Measurements from ENCODE around the gene C6orf163. TPM values are rescaled to one million over a fixed set of nuclear protein-coding genes. Genes with fewer than 3 reads are reported as not detected.
A peak's percentile ranks its signal among the peaks of the same experiment; 100 is the strongest.

C6orf163 gene
- total and polyA plus RNA-seq, 10 of the 15 experiments (the other 5 are each of a cell fraction or from before 2014, with no cell fraction given) = 0.56 to 3.7 (median 1.2) TPM

DNA sequence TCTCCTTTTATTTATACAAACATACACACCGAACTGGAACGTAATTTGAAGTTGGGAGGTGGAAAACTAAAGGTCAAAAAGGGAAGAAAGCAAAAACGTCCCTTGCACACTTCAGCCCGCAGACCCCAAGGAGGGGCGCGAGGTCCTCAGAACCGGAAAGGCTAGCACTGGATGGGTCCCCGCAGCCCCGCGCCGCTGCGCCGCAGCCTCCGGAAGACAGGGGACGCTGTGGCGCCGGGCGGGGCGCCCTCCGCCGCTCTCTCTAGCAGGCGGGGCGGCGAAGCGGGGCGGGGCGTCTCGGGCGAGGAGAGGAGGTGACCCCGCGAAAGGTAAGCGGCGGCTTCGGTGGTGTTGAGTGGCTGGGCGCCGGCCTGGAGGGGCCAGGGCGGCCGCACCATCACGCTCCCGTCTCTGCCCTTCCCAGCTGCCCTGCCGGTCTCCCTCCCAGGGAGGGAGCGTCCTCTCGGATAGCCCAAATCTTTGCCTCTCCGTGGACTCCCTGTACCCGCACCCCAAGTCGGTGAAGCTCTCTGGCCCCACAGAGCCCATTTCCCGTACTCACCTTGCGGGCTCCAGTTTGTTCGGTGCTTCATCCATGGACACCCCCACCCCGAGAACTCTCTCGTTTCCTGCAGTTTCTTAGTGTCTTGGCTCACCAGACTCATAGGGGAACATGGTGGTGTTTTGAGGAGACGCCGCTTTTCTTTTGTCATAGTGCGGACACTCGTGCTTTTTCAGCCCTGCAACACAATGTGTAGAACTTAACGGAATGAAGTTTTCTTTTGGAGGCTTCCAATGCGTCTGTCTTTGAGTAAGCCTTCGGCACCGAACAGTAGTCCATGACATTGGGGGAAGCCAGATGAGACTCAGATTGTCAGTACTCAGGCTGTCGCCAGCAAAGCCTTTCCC is 22.1 kb upstream of the C6orf163 start, which contains the start of gene SMIM8 (continued):
- TF ChIP-seq HDAC2 (IDR thresholded peaks at IDR 0.05) = no peak
- TF ChIP-seq, protein P1, sequence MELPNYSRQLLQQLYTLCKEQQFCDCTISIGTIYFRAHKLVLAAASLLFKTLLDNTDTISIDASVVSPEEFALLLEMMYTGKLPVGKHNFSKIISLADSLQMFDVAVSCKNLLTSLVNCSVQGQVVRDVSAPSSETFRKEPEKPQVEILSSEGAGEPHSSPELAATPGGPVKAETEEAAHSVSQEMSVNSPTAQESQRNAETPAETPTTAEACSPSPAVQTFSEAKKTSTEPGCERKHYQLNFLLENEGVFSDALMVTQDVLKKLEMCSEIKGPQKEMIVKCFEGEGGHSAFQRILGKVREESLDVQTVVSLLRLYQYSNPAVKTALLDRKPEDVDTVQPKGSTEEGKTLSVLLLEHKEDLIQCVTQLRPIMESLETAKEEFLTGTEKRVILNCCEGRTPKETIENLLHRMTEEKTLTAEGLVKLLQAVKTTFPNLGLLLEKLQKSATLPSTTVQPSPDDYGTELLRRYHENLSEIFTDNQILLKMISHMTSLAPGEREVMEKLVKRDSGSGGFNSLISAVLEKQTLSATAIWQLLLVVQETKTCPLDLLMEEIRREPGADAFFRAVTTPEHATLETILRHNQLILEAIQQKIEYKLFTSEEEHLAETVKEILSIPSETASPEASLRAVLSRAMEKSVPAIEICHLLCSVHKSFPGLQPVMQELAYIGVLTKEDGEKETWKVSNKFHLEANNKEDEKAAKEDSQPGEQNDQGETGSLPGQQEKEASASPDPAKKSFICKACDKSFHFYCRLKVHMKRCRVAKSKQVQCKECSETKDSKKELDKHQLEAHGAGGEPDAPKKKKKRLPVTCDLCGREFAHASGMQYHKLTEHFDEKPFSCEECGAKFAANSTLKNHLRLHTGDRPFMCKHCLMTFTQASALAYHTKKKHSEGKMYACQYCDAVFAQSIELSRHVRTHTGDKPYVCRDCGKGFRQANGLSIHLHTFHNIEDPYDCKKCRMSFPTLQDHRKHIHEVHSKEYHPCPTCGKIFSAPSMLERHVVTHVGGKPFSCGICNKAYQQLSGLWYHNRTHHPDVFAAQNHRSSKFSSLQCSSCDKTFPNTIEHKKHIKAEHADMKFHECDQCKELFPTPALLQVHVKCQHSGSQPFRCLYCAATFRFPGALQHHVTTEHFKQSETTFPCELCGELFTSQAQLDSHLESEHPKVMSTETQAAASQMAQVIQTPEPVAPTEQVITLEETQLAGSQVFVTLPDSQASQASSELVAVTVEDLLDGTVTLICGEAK (IDR thresholded peaks at IDR 0.05; ENCODE audit: borderline replicate concordance) = no peak
- TF ChIP-seq ZNF687 (IDR thresholded peaks at IDR 0.05) = no peak
- no peak for TF ChIP-seq RBBP5 (conservative IDR thresholded peaks at IDR 0.05)
- TF ChIP-seq POLR2AphosphoS5 (IDR thresholded peaks at IDR 0.05; ENCODE audit: low read length) = peak; percentile 71; the same call in 1 of the 2 replicates
- TF ChIP-seq RUNX3 (IDR thresholded peaks at IDR 0.05; ENCODE audit: low read length) = peak; percentile 42; the same call in 1 of the 2 replicates
- peak; percentile 88 for TF ChIP-seq POLR2A (IDR thresholded peaks at IDR 0.05; ENCODE audit: low read depth, low read length)
- no peak for TF ChIP-seq NFIC (IDR thresholded peaks at IDR 0.05; ENCODE audit: low read depth, low read length)
- TF ChIP-seq, protein P2, sequence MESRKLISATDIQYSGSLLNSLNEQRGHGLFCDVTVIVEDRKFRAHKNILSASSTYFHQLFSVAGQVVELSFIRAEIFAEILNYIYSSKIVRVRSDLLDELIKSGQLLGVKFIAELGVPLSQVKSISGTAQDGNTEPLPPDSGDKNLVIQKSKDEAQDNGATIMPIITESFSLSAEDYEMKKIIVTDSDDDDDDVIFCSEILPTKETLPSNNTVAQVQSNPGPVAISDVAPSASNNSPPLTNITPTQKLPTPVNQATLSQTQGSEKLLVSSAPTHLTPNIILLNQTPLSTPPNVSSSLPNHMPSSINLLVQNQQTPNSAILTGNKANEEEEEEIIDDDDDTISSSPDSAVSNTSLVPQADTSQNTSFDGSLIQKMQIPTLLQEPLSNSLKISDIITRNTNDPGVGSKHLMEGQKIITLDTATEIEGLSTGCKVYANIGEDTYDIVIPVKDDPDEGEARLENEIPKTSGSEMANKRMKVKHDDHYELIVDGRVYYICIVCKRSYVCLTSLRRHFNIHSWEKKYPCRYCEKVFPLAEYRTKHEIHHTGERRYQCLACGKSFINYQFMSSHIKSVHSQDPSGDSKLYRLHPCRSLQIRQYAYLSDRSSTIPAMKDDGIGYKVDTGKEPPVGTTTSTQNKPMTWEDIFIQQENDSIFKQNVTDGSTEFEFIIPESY (IDR thresholded peaks at IDR 0.05) = no peak
- peak; percentile 92 to 97 (median 97) for TF ChIP-seq CTCF (IDR thresholded peaks at IDR 0.05 in 2 of 3, conservative IDR thresholded peaks at IDR 0.05 in 1 of 3; ENCODE audit: control insufficient read depth in 2 of 3, extremely low read depth in 1 of 3, insufficient read depth in 1 of 3, low read depth in 3 of 3, low read length in 3 of 3)
- no peak for TF ChIP-seq TCF7 (IDR thresholded peaks at IDR 0.05; ENCODE audit: borderline replicate concordance)
- 0 out of 2 replicates have a peak, but pooled peaks have one; percentile 38 for TF ChIP-seq ZNF217 (IDR thresholded peaks at IDR 0.05)
- TF ChIP-seq CHD4 (IDR thresholded peaks at IDR 0.05) = no peak
- TF ChIP-seq EZH2 (IDR thresholded peaks at IDR 0.05; ENCODE audit: borderline replicate concordance, control insufficient read depth, low read depth, low read length) = no peak
- TF ChIP-seq FOXK2 (IDR thresholded peaks at IDR 0.05) = no peak
- no peak for TF ChIP-seq MYC (IDR thresholded peaks at IDR 0.05; ENCODE audit: insufficient read depth, insufficient read length, insufficient replicate concordance, low read length, severe bottlenecking)
- TF ChIP-seq JUND (IDR thresholded peaks at IDR 0.05; ENCODE audit: low read depth, low read length) = no peak
- peak; percentile 27 for TF ChIP-seq RELA (IDR thresholded peaks at IDR 0.05; ENCODE audit: borderline replicate concordance, partially characterized antibody)
